GM23338 (cell line): ENCODE data around the gene CDC42BPG. TPM values are rescaled to one million over a fixed set of nuclear protein-coding genes. Genes with fewer than 3 reads are reported as not detected.

Source experiments
- ATAC-seq: fragments of 200-7000 bp; cut with Tn5 transposase; 3 replicates; pipeline ENCODE4 v1.9.1; 2020
- DNase-seq: peaks from one replicate; pipeline ENCODE4 v3.0.0-alpha.2; 2015; ENCODE audit warnings: low spot score
- H2AFZ ChIP-seq: fragments of 200-600 bp; sonication (generic); 2 replicates; pipeline ENCODE4 v1.8.0; 2016; ENCODE audit warnings: antibody characterized with exemption, mild to moderate bottlenecking, moderate library complexity
- H3F3A ChIP-seq: fragments of 200-600 bp; sonication (generic); replicated peaks from 2 replicates; pipeline ENCODE4 v1.8.0; 2017; ENCODE audit warnings: antibody characterized with exemption, mixed run types, low read depth
- H3K27ac ChIP-seq: fragments of 200-600 bp; sonication (generic); 2 replicates; pipeline ENCODE4 v1.6.1; 2016; ENCODE audit warnings: low read depth
- H3K27me3 ChIP-seq: fragments of 200-600 bp; sonication (generic); 2 replicates; pipeline ENCODE4 v1.8.0; 2016; ENCODE audit warnings: mild to moderate bottlenecking, mixed run types, moderate library complexity; ENCODE audit not compliant: insufficient read depth
- H3K36me3 ChIP-seq: fragments of 200-600 bp; sonication (generic); 2 replicates; pipeline ENCODE4 v1.8.0; 2016; ENCODE audit warnings: mild to moderate bottlenecking; ENCODE audit not compliant: insufficient read depth
- H3K4me1 ChIP-seq: fragments of 200-600 bp; sonication (generic); 2 replicates; pipeline ENCODE4 v1.8.0; 2016; ENCODE audit warnings: mild to moderate bottlenecking, moderate library complexity; ENCODE audit not compliant: insufficient read depth
- H3K4me2 ChIP-seq: fragments of 200-600 bp; sonication (generic); 2 replicates; pipeline ENCODE4 v1.7.1; 2017; ENCODE audit warnings: mixed run types
- H3K4me3 ChIP-seq: fragments of 200-600 bp; sonication (generic); 2 replicates; pipeline ENCODE4 v1.6.1; 2016; ENCODE audit warnings: mixed run types
- H3K79me2 ChIP-seq: fragments of 200-600 bp; sonication (generic); replicated peaks from 2 replicates; pipeline ENCODE4 v1.8.0; 2017; ENCODE audit warnings: mild to moderate bottlenecking; ENCODE audit not compliant: insufficient read depth
- H3K9me2 ChIP-seq: fragments of 200-600 bp; sonication (generic); 2 replicates; pipeline ENCODE4 v1.8.0; 2017; ENCODE audit not compliant: insufficient read depth
- H4K20me1 ChIP-seq: fragments of 200-600 bp; sonication (generic); replicated peaks from 2 replicates; pipeline ENCODE4 v1.8.0; 2017; ENCODE audit warnings: mild to moderate bottlenecking; ENCODE audit not compliant: insufficient read depth
- H3K27ac Mint-ChIP-seq: 2 replicates; pipeline ENCODE4 v1.8.0; 2020; ENCODE audit warnings: inconsistent platforms, mild to moderate bottlenecking, moderate library complexity, mixed read lengths
- H3K27me3 Mint-ChIP-seq: 3 replicates; pipeline ENCODE4 v1.8.0; 2022; ENCODE audit warnings: low read depth, mild to moderate bottlenecking, moderate library complexity, mixed read lengths, inconsistent platforms; ENCODE audit not compliant: insufficient read depth, poor library complexity
- H3K36me3 Mint-ChIP-seq: 3 replicates; pipeline ENCODE4 v1.8.0; 2021; ENCODE audit warnings: low read depth, mild to moderate bottlenecking, inconsistent platforms, moderate library complexity, mixed read lengths
- H3K4me1 Mint-ChIP-seq: 3 replicates; pipeline ENCODE4 v1.8.0; 2020; ENCODE audit warnings: mild to moderate bottlenecking, inconsistent platforms, mixed read lengths
- H3K4me3 Mint-ChIP-seq: 3 replicates; pipeline ENCODE4 v1.8.0; 2021; ENCODE audit warnings: moderate library complexity, mild to moderate bottlenecking, inconsistent platforms, mixed read lengths
- H3K9me3 Mint-ChIP-seq: 3 replicates; pipeline ENCODE4 v1.8.0; 2020; ENCODE audit warnings: moderate library complexity, mild to moderate bottlenecking, inconsistent platforms, mixed read lengths
- CTCF ChIP-seq, 2 experiments: fragments of 200-600 bp in 1 of 2; sonication (generic) in 1 of 2; conservative IDR thresholded peaks; 2 replicates each; pipeline versions ENCODE4 v1.5.1 to v1.6.1; 2016 to 2017; ENCODE audit warnings: antibody characterized with exemption in 2 of 2, low read depth in 2 of 2, mild to moderate bottlenecking in 2 of 2, moderate library complexity in 1 of 2
- EZH2 ChIP-seq: fragments of 200-600 bp; sonication (generic); IDR thresholded peaks from one replicate; pipeline ENCODE4 v1.8.0; 2017; ENCODE audit warnings: antibody characterized with exemption, mild to moderate bottlenecking, low read depth; ENCODE audit not compliant: unreplicated experiment
- EZH2phosphoT487 ChIP-seq: fragments of 200-600 bp; sonication (generic); IDR thresholded peaks from one replicate; pipeline ENCODE4 v1.8.1; 2018; ENCODE audit warnings: antibody characterized with exemption; ENCODE audit not compliant: unreplicated experiment
- NANOG ChIP-seq: IDR thresholded peaks from 2 replicates; pipeline ENCODE4 v1.6.1; 2016; ENCODE audit warnings: antibody characterized with exemption, borderline replicate concordance
- POLR2AphosphoS5 ChIP-seq: IDR thresholded peaks from 2 replicates; pipeline ENCODE4 v1.6.1; 2016; ENCODE audit warnings: antibody characterized with exemption, low read depth
- STAT1 ChIP-seq: IDR thresholded peaks from one replicate; pipeline ENCODE4 v1.6.1; 2016; ENCODE audit warnings: antibody characterized with exemption; ENCODE audit not compliant: unreplicated experiment
- ZNF114 ChIP-seq: fragments of 250-450 bp; sonication (Bioruptor Pico); IDR thresholded peaks from 2 replicates; pipeline ENCODE4 v1.5.0; 2020; ENCODE audit warnings: mild to moderate bottlenecking, moderate library complexity
- ZNF331 ChIP-seq: fragments of 250-450 bp; sonication (Bioruptor Pico); IDR thresholded peaks from 2 replicates; pipeline ENCODE4 v1.5.0; 2020; ENCODE audit warnings: low read depth, mild to moderate bottlenecking, moderate library complexity
- polyA plus RNA-seq: library from polyadenylated mRNA; unstranded; fragments of >200 nt; fragmentation: Nextera tagmentation; extraction: Ambion mirVana; gene quantifications from 2 replicates; pipeline ENCODE4 v1.2.1, GENCODE V29; 2016
- total RNA-seq: library from RNA; depleted of rRNA; stranded (reverse); fragments of >200 nt; shearing (Covaris generic); gene quantifications from 2 replicates; pipeline ENCODE4 v1.2.3, GENCODE V29; 2014
- TF ChIP-seq, protein P1 (sequence below): fragments of 250-450 bp; sonication (Bioruptor Pico); IDR thresholded peaks from 2 replicates; pipeline ENCODE4 v1.5.0; 2020; ENCODE audit warnings: mild to moderate bottlenecking, moderate library complexity
- TF ChIP-seq, protein P2 (sequence below): IDR thresholded peaks from 2 replicates; pipeline ENCODE4 v1.6.1; 2016; ENCODE audit warnings: antibody characterized with exemption

CDC42BPG gene
- total and polyA plus RNA-seq, 2 experiments from 2014 or later = 2.3 to 11.6 TPM

GRCh38 chr11:64880240-64881001, 36.0 kb upstream of the CDC42BPG start:
- no peak for ATAC-seq

More at GRCh38 chr11:64880240-64881001, 36.0 kb upstream of the CDC42BPG start:
- Histone ChIP-seq H3K9me2 (no peaks in the 10 kb centered on the region), H3K27ac (no peak overlapping the region), H3K4me3 (no peak overlapping the region), H3K4me2 (no peak overlapping the region), H2AFZ (no peak overlapping the region), H3K4me1 (peaks cover 15% of the 10 kb centered on the region; the same call in 1 of the 2 replicates), H3F3A (0 out of 2 replicates have a peak, but pooled peaks cover 3% of the 10 kb centered on the region), H3K79me2 (peaks cover 21% of the 10 kb centered on the region), H4K20me1 (no peaks in the 10 kb centered on the region; the same call in 1 of the 2 replicates), H3K27me3 (peaks cover 5% of the 10 kb centered on the region; the same call in 1 of the 2 replicates), H3K36me3 (no peaks in the 10 kb centered on the region)
- H3K27ac Mint-ChIP-seq = no peak overlapping the region
- peak overlapping the region; percentile 26; the same call in 1 of the 3 replicates for H3K4me3 Mint-ChIP-seq
- no peaks in the 10 kb centered on the region for H3K36me3 Mint-ChIP-seq
- peaks cover 8% of the 10 kb centered on the region for H3K27me3 Mint-ChIP-seq
- peaks cover 29% of the 10 kb centered on the region for H3K4me1 Mint-ChIP-seq
- TF ChIP-seq ZNF331 (no peak), EZH2phosphoT487 (no peak), CTCF (conservative IDR thresholded peaks at IDR 0.05; ENCODE audit: low read depth in 2 of 2) (no peak), NANOG (no peak), POLR2AphosphoS5 (no peak), EZH2 (no peak), ZNF114 (CRISPR knock-in tag) (no peak), STAT1 (no peak)
- TF ChIP-seq, protein P1, sequence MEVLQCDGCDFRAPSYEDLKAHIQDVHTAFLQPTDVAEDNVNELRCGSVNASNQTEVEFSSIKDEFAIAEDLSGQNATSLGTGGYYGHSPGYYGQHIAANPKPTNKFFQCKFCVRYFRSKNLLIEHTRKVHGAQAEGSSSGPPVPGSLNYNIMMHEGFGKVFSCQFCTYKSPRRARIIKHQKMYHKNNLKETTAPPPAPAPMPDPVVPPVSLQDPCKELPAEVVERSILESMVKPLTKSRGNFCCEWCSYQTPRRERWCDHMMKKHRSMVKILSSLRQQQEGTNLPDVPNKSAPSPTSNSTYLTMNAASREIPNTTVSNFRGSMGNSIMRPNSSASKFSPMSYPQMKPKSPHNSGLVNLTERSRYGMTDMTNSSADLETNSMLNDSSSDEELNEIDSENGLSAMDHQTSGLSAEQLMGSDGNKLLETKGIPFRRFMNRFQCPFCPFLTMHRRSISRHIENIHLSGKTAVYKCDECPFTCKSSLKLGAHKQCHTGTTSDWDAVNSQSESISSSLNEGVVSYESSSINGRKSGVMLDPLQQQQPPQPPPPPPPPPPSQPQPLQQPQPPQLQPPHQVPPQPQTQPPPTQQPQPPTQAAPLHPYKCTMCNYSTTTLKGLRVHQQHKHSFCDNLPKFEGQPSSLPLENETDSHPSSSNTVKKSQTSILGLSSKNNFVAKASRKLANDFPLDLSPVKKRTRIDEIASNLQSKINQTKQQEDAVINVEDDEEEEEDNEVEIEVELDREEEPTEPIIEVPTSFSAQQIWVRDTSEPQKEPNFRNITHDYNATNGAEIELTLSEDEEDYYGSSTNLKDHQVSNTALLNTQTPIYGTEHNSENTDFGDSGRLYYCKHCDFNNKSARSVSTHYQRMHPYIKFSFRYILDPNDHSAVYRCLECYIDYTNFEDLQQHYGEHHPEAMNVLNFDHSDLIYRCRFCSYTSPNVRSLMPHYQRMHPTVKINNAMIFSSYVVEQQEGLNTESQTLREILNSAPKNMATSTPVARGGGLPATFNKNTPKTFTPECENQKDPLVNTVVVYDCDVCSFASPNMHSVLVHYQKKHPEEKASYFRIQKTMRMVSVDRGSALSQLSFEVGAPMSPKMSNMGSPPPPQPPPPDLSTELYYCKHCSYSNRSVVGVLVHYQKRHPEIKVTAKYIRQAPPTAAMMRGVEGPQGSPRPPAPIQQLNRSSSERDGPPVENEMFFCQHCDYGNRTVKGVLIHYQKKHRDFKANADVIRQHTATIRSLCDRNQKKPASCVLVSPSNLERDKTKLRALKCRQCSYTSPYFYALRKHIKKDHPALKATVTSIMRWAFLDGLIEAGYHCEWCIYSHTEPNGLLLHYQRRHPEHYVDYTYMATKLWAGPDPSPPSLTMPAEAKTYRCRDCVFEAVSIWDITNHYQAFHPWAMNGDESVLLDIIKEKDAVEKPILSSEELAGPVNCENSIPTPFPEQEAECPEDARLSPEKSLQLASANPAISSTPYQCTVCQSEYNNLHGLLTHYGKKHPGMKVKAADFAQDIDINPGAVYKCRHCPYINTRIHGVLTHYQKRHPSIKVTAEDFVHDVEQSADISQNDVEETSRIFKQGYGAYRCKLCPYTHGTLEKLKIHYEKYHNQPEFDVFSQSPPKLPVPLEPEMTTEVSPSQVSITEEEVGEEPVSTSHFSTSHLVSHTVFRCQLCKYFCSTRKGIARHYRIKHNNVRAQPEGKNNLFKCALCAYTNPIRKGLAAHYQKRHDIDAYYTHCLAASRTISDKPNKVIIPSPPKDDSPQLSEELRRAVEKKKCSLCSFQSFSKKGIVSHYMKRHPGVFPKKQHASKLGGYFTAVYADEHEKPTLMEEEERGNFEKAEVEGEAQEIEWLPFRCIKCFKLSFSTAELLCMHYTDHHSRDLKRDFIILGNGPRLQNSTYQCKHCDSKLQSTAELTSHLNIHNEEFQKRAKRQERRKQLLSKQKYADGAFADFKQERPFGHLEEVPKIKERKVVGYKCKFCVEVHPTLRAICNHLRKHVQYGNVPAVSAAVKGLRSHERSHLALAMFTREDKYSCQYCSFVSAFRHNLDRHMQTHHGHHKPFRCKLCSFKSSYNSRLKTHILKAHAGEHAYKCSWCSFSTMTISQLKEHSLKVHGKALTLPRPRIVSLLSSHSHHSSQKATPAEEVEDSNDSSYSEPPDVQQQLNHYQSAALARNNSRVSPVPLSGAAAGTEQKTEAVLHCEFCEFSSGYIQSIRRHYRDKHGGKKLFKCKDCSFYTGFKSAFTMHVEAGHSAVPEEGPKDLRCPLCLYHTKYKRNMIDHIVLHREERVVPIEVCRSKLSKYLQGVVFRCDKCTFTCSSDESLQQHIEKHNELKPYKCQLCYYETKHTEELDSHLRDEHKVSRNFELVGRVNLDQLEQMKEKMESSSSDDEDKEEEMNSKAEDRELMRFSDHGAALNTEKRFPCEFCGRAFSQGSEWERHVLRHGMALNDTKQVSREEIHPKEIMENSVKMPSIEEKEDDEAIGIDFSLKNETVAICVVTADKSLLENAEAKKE = no peak
- TF ChIP-seq, protein P2, sequence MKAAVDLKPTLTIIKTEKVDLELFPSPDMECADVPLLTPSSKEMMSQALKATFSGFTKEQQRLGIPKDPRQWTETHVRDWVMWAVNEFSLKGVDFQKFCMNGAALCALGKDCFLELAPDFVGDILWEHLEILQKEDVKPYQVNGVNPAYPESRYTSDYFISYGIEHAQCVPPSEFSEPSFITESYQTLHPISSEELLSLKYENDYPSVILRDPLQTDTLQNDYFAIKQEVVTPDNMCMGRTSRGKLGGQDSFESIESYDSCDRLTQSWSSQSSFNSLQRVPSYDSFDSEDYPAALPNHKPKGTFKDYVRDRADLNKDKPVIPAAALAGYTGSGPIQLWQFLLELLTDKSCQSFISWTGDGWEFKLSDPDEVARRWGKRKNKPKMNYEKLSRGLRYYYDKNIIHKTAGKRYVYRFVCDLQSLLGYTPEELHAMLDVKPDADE = no peak
- DNase-seq = no peak
- no peaks in the 10 kb centered on the region for H3K9me3 Mint-ChIP-seq
